GM21526 (cell line): ENCODE measurements around the gene GRM3.
A peak's percentile ranks its signal among the peaks of the same experiment; 100 is the strongest.

Experiments used
- ATAC-seq: cut with Tn5 transposase; IDR thresholded peaks from one replicate; pipeline ENCODE4 v1.9.1; 2021; ENCODE audit warnings: moderate library complexity; ENCODE audit not compliant: unreplicated experiment, low FRiP score

GRM3 gene

DNA sequence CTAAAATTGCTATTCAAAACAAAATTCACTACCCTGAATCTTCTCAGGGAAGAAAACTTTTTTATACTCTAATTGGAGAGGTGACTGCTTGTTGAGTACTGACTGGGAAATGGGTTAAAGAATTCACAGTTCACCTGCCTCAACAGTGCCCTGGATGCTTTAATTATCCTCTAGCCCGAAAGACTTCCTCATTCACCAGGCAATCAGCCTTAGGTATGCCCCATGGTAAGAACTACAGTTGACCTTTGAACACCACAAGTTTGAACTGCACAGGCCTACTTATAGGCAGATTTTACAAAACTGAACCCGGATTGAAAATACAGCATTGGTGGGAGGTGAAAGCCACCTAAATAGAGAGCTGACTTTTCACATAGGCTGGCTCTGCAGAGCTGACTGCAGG, 240.4 kb downstream of the GRM3 start:
- no peak for ATAC-seq

DNA sequence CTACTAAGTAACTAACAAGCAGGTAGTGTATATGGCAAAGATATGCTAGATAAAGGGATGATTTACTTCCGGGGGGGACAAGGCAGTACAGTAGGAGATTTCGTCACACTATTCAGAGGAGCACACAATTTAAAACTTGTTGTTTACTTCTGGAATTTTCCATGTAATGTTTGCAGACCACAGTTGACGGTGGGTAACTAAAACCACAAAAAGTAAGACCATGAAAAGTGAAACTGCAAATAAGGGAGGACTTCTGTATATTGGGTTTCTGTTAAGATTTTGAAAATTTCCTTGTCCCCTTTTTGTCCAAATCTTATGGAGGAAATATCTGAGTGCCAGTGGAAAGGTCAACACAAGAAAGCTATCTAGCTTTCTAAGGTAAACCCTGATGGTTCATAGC, 245.8 kb downstream of the GRM3 start:
- ATAC-seq = no peak

DNA sequence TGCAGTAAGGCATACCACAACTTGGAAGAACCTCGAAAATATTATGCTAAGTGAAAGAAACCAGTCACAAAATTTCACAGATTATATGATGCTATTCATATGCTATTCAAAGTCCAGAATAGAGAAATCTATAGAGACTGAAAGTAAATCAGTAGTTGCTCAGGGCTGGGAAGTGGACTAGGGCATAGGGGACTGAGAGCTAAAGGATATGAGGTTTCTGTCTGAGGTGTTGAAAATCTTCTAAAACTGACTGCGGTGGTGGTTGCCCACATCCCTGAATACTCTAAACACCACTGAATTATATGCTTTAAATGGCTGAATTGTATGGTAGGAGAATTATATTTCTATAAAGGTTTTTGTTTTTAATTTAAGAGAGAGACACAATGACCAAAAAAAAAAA, 254.5 kb downstream of the GRM3 start:
- no peak for ATAC-seq

GRCh38 chr7:86900886-86901285, 257.2 kb downstream of the GRM3 start:
- no peak for ATAC-seq

GRCh38 chr7:86904949-86905834, 261.5 kb downstream of the GRM3 start:
- ATAC-seq = peak; percentile 75

GRCh38 chr7:86908948-86909347, 265.2 kb downstream of the GRM3 start:
- no peak for ATAC-seq

DNA sequence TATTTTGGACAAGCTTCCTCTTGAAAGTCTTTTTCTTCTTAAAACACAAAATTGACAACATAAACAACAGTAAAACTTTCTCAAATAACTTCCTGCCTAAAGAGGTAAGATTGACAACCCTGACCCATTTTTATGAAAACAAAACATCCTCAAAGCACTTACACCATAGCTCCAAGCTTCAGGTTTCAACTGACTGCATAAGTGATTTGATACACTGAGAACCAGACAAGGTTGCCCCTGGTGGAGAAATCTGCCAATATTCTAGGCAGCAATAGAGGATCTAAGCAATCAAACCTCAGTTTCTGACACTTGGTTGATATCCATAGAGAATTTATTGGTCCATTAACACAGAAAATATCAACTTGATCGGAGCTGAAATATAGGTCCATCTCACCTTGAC, 267.9 kb downstream of the GRM3 start:
- no peak for ATAC-seq

- no peak for ATAC-seq
These were observed 270.0 kb downstream of the GRM3 start for GRCh38 chr7:86913709-86914108.
